Testis (tissue), 3 donors: ENCODE measurements around the gene CCNY. TPM values are rescaled to one million over a fixed set of nuclear protein-coding genes. Genes with fewer than 3 reads are reported as not detected.

Experiments used
- DNase-seq: peaks from one replicate; pipeline ENCODE4 v3.0.0-alpha.2; 2019
- H3K27ac ChIP-seq, 2 donors: fragments of 200-600 bp; sonication (generic); one replicate each; pipeline ENCODE4 v1.5.1; 2019
- H3K27me3 ChIP-seq: fragments of 200-600 bp; sonication (generic); one replicate; pipeline ENCODE4 v1.5.1; 2019
- H3K36me3 ChIP-seq: fragments of 200-600 bp; sonication (generic); one replicate; pipeline ENCODE4 v1.5.1; 2017; ENCODE audit warnings: low read depth; ENCODE audit errors: missing control alignments
- H3K4me1 ChIP-seq: fragments of 200-600 bp; sonication (generic); one replicate; pipeline ENCODE4 v1.5.1; 2019
- H3K4me3 ChIP-seq, 2 donors: fragments of 200-600 bp; sonication (generic); one replicate each; pipeline ENCODE4 v1.5.1; 2017 to 2019
- H3K9me3 ChIP-seq: fragments of 200-600 bp; sonication (generic); one replicate; pipeline ENCODE4 v1.5.1; 2017
- POLR2A ChIP-seq: fragments of 450-650 bp; IDR thresholded peaks from one replicate; pipeline ENCODE4 v1.6.1; 2017; ENCODE audit warnings: antibody characterized with exemption, mild to moderate bottlenecking, moderate library complexity
- WGBS, 2 donors: methylation state at CpG; one replicate each; pipeline ENCODE4 v1.1.5; 2018; 5-methylcytosine and 5-hydroxymethylcytosine counted together
- intact Hi-C: fragments of 100-400 bp; cut with DNase I; formaldehyde crosslinking; loops from one replicate; pipeline ENCODE4 v1.15.1; 2023; ENCODE audit warnings: low total_unique reads
- polyA plus RNA-seq: library from polyadenylated mRNA; stranded (reverse); fragments of 350-450 nt; fragmentation: Illumina TruSeq; extraction: RNeasy Lipid Tissue Mini Kit (QIAGEN cat#74804); gene quantifications from one replicate; pipeline ENCODE4 v1.2.3, GENCODE V29; 2014; ENCODE audit warnings: low read depth, low replicate concordance; ENCODE audit not compliant: insufficient read depth
- total RNA-seq, 2 donors: library from RNA; depleted of rRNA; stranded (reverse); fragments of >200 nt; gene quantifications; one replicate each; pipeline ENCODE4 v1.2.3, GENCODE V29; 2016
- TF ChIP-seq, protein P1 (sequence below), 3 experiments: fragments of 450-650 bp in 2 of 3; fragments of 200-600 bp in 1 of 3; sonication (generic) in 1 of 3; IDR thresholded peaks; one replicate each; pipeline ENCODE4 v1.5.1; 2016 to 2019; ENCODE audit warnings: antibody characterized with exemption in 3 of 3, mild to moderate bottlenecking in 2 of 3, moderate library complexity in 1 of 3

CCNY gene
- total and polyA plus RNA-seq, 3 donors from 2014 or later, result 103 to 380 (median 132) TPM

DNA sequence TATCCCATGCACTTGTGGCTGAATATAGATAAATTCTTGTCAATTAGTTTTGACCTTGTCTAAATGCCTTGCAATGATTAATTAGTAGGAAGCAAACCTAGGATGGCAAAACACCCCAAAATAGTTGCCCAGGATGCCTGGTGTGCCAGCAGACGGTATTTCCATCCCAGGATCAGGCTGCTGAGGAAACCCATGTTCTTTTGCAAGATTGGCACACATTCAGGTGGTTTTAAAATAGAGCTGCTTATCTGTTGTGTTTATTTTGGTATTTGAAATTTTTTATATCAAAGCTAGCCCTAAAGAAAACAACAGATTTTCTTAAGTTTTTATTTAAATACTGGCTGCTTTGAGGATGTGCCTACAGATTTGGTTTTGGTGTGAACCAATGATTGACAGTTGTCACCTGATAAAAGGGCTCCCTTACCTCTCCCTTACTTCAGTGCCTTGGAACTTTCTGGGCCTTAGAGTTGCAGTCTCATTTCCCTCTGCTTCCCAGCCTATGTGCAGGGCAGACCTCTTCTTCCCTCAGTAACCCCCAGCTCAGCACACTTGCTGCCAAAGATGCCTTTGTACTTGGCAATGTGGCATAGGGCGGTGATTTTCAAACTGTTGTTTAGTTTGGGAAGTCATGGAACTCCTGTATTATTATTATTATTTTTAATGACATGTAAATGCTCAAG, 54.0 kb downstream of the CCNY start:
- no peak overlapping the region for H3K27ac ChIP-seq
- no peaks in the 10 kb centered on the region for H3K36me3 ChIP-seq
- DNase-seq, result no peak
- peaks cover 4% of the 10 kb centered on the region for H3K4me1 ChIP-seq
- H3K9me3 ChIP-seq, result no peaks in the 10 kb centered on the region
- TF ChIP-seq POLR2A, result no peak
- TF ChIP-seq, protein P1, sequence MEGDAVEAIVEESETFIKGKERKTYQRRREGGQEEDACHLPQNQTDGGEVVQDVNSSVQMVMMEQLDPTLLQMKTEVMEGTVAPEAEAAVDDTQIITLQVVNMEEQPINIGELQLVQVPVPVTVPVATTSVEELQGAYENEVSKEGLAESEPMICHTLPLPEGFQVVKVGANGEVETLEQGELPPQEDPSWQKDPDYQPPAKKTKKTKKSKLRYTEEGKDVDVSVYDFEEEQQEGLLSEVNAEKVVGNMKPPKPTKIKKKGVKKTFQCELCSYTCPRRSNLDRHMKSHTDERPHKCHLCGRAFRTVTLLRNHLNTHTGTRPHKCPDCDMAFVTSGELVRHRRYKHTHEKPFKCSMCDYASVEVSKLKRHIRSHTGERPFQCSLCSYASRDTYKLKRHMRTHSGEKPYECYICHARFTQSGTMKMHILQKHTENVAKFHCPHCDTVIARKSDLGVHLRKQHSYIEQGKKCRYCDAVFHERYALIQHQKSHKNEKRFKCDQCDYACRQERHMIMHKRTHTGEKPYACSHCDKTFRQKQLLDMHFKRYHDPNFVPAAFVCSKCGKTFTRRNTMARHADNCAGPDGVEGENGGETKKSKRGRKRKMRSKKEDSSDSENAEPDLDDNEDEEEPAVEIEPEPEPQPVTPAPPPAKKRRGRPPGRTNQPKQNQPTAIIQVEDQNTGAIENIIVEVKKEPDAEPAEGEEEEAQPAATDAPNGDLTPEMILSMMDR (IDR thresholded peaks at IDR 0.05), result no peak
- intact Hi-C loops, result no loop called here
- no peak overlapping the region for H3K4me3 ChIP-seq
- 57 to 58% methylated on average over 2 of the region's 2 CpGs for WGBS, 2 donors
- H3K27me3 ChIP-seq, result no peaks in the 10 kb centered on the region

DNA sequence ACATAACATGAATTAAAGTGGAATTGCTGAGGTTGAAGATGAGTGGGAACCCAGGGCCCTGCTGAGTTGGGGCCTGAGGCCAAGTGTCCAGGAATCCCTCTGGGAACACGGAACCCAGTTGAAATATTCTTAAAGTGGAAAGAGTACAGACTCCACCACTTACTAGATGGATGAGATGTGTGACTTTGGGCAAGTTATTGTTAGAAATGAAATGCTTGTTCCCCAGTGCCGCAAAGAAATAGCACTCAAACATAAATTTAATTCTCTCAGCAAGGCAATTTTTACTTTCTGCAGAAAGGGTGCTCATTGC, 54.5 kb downstream of the CCNY start:
- H3K27ac ChIP-seq, result no peak overlapping the region
- intact Hi-C loops, result no loop called here
- TF ChIP-seq, protein P1 (IDR thresholded peaks at IDR 0.05), result no peak
- no peak for TF ChIP-seq POLR2A
- H3K36me3 ChIP-seq, result no peaks in the 10 kb centered on the region
- 89 to 91% methylated on average over 2 of the region's 2 CpGs for WGBS, 2 donors
- H3K9me3 ChIP-seq, result no peaks in the 10 kb centered on the region
- H3K4me3 ChIP-seq, result no peak overlapping the region
- no peak for DNase-seq
- peaks cover 4% of the 10 kb centered on the region for H3K4me1 ChIP-seq
- H3K27me3 ChIP-seq, result no peaks in the 10 kb centered on the region

DNA sequence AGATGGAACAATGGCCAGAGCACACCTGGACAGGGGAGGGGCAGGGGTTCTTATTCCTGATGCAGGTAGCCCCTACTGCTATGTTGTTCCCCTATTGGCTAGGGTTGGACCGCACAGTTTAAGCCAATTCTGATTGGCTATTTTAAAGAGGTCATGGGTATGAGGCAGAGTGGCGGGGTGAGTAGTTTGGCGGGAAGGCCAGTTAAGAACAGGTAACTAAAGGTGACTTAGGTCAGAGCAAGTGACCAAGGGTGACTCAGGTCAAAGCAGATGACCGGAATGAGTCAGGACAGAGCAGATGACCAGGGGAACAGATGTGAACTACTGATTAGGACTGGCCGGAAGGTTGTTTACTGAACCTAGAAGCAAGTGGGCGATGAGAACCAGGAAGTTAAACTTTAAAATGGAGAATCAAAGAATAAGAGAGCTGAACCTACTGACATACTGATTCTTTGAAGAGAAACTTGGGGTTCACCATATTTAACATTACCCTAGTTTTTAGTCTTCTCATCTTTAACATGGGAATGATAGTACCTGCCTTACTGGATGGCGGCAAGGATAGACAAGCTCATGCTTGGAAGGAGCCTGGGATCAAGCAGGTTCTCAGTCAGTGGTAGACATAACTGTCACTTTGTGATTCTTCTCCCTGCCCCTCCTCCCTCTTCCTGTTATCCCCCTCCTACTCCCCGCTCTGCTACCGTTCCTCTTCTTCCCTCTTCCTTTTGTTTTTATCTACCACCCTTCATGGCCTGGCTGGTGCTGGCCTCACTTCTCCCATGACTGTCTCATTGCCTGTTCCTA, 55.0 kb downstream of the CCNY start:
- Histone ChIP-seq H3K36me3 (no peaks in the 10 kb centered on the region), H3K27ac (no peak overlapping the region), H3K4me3 (no peak overlapping the region), H3K9me3 (no peaks in the 10 kb centered on the region), H3K27me3 (no peaks in the 10 kb centered on the region), H3K4me1 (peaks cover 4% of the 10 kb centered on the region)
- no peak for DNase-seq
- 91 to 93% methylated on average over 9 of the region's 9 CpGs for WGBS, 2 donors
- intact Hi-C loops, result no loop called here
- TF ChIP-seq POLR2A, result no peak
- TF ChIP-seq, protein P1 (IDR thresholded peaks at IDR 0.05), result no peak

DNA sequence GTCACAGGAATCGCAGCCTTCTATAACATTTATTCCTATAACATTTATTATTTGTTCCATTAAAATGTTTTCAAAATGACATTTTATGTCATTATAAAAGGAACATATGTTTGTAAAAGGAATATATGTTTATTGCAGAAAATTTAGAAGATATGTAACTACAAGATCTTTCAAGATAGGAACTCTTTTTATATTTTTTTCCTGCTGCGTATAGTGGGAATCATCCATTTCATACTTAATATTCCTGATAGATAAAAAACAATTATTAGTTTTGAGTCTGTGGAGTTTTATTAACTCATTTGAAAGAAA, 55.6 kb downstream of the CCNY start:
- H3K4me1 ChIP-seq, result peaks cover 4% of the 10 kb centered on the region
- no peak for DNase-seq
- no peak overlapping the region for H3K4me3 ChIP-seq
- H3K27ac ChIP-seq, result no peak overlapping the region
- intact Hi-C loops, result no loop called here
- no peaks in the 10 kb centered on the region for H3K9me3 ChIP-seq
- H3K27me3 ChIP-seq, result no peaks in the 10 kb centered on the region
- no peak for TF ChIP-seq POLR2A
- TF ChIP-seq, protein P1 (IDR thresholded peaks at IDR 0.05), result no peak
- H3K36me3 ChIP-seq, result no peaks in the 10 kb centered on the region
- 94 to 99% methylated on average over 2 of the region's 2 CpGs for WGBS, 2 donors
